HepG2 (cell line): ENCODE data around the gene PAXIP1.

Source experiments
- CC2D1A ChIP-seq: sonication (generic); formaldehyde crosslinking; IDR thresholded peaks from 2 replicates; pipeline ENCODE4 v1.8.1; 2023; ENCODE audit warnings: mild to moderate bottlenecking, missing genetic modification reagents
- HDAC2 ChIP-seq: sonication (generic); formaldehyde crosslinking; IDR thresholded peaks from 2 replicates; pipeline ENCODE4 v1.4.0; 2020; ENCODE audit warnings: missing genetic modification reagents
- KDM5A ChIP-seq: fragments of 200-600 bp; sonication (generic); IDR thresholded peaks from 2 replicates; pipeline ENCODE4 v1.7.0; 2018; ENCODE audit warnings: antibody characterized with exemption, mild to moderate bottlenecking, low read length, borderline replicate concordance
- NR1H2 ChIP-seq: sonication (generic); formaldehyde crosslinking; IDR thresholded peaks from 2 replicates; pipeline ENCODE4 v1.8.1; 2022; ENCODE audit warnings: low read depth, missing genetic modification reagents, borderline replicate concordance
- RAD21 ChIP-seq: fragments of 450-650 bp; formaldehyde crosslinking; IDR thresholded peaks from 2 replicates; pipeline ENCODE4 v1.5.0; 2020; ENCODE audit warnings: mild to moderate bottlenecking
- USF2 ChIP-seq, 2 experiments: sonication (generic) in 1 of 2; formaldehyde crosslinking in 1 of 2; IDR thresholded peaks; 2 replicates each; pipeline versions ENCODE4 v1.5.1 to v1.6.1; 2011 to 2020; ENCODE audit warnings: borderline replicate concordance in 1 of 2, low read depth in 1 of 2, low read length in 1 of 2, mild to moderate bottlenecking in 1 of 2, missing genetic modification reagents in 1 of 2, moderate library complexity in 1 of 2
- ZNF382 ChIP-seq: sonication (generic); formaldehyde crosslinking; IDR thresholded peaks from 2 replicates; pipeline ENCODE4 v1.5.0; 2020; ENCODE audit warnings: missing genetic modification reagents, mild to moderate bottlenecking, borderline replicate concordance
- ZNF552 ChIP-seq: sonication (generic); formaldehyde crosslinking; IDR thresholded peaks from 2 replicates; pipeline ENCODE4 v1.9.0; 2022; ENCODE audit warnings: missing genetic modification reagents, mild to moderate bottlenecking, borderline replicate concordance
- TF ChIP-seq, protein P1 (sequence below): sonication (generic); formaldehyde crosslinking; IDR thresholded peaks from 2 replicates; pipeline ENCODE4 v1.5.0; 2020; ENCODE audit warnings: mild to moderate bottlenecking, missing genetic modification reagents, moderate library complexity
- TF ChIP-seq, protein P2 (sequence below): IDR thresholded peaks from 2 replicates; pipeline ENCODE4 v1.6.1; 2018; ENCODE audit warnings: missing genetic modification reagents

- TF ChIP-seq KDM5A (no peak), USF2 (IDR thresholded peaks at IDR 0.05; ENCODE audit: low read depth, low read length) (no peak), USF2 (CRISPR knock-in tag; IDR thresholded peaks at IDR 0.05; ENCODE audit: borderline replicate concordance) (no peak), RAD21 (CRISPR knock-in tag) (no peak), ZNF382 (CRISPR knock-in tag) (no peak), ZNF552 (no peak), CC2D1A (CRISPR knock-in tag) (no peak), HDAC2 (CRISPR knock-in tag) (no peak), NR1H2 (CRISPR knock-in tag) (no peak)
- TF ChIP-seq, protein P1, sequence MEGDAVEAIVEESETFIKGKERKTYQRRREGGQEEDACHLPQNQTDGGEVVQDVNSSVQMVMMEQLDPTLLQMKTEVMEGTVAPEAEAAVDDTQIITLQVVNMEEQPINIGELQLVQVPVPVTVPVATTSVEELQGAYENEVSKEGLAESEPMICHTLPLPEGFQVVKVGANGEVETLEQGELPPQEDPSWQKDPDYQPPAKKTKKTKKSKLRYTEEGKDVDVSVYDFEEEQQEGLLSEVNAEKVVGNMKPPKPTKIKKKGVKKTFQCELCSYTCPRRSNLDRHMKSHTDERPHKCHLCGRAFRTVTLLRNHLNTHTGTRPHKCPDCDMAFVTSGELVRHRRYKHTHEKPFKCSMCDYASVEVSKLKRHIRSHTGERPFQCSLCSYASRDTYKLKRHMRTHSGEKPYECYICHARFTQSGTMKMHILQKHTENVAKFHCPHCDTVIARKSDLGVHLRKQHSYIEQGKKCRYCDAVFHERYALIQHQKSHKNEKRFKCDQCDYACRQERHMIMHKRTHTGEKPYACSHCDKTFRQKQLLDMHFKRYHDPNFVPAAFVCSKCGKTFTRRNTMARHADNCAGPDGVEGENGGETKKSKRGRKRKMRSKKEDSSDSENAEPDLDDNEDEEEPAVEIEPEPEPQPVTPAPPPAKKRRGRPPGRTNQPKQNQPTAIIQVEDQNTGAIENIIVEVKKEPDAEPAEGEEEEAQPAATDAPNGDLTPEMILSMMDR (CRISPR knock-in tag) = no peak
- TF ChIP-seq, protein P2, sequence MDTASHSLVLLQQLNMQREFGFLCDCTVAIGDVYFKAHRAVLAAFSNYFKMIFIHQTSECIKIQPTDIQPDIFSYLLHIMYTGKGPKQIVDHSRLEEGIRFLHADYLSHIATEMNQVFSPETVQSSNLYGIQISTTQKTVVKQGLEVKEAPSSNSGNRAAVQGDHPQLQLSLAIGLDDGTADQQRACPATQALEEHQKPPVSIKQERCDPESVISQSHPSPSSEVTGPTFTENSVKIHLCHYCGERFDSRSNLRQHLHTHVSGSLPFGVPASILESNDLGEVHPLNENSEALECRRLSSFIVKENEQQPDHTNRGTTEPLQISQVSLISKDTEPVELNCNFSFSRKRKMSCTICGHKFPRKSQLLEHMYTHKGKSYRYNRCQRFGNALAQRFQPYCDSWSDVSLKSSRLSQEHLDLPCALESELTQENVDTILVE (CRISPR knock-in tag) = no peak
Measured at GRCh38 chr7:154973381-154973780, 29.5 kb downstream of the PAXIP1 start.
